HFFc6 (cell line): Measurements from ENCODE around the gene CNGB1. TPM values are rescaled to one million over a fixed set of nuclear protein-coding genes. Genes with fewer than 3 reads are reported as not detected.

ENCODE experiments used
- DNase-seq: peaks from one replicate; pipeline ENCODE4 v3.0.0-alpha.2; 2018
- H3K27ac Mint-ChIP-seq: 2 replicates; pipeline ENCODE4 v1.8.0; 2020; ENCODE audit warnings: mild to moderate bottlenecking, mixed read lengths
- H3K27me3 Mint-ChIP-seq: 2 replicates; pipeline ENCODE4 v1.8.0; 2021; ENCODE audit warnings: mild to moderate bottlenecking, moderate library complexity, mixed read lengths; ENCODE audit not compliant: insufficient read depth
- H3K36me3 Mint-ChIP-seq: 2 replicates; pipeline ENCODE4 v1.8.0; 2021; ENCODE audit warnings: low read depth, mixed read lengths
- H3K4me1 Mint-ChIP-seq: 2 replicates; pipeline ENCODE4 v1.8.0; 2020; ENCODE audit warnings: low read depth, mixed read lengths
- H3K4me3 Mint-ChIP-seq: 2 replicates; pipeline ENCODE4 v1.8.0; 2020; ENCODE audit warnings: mild to moderate bottlenecking, moderate library complexity, mixed read lengths
- H3K9me3 Mint-ChIP-seq: 2 replicates; pipeline ENCODE4 v1.8.0; 2020; ENCODE audit warnings: mild to moderate bottlenecking, mixed read lengths
- total RNA-seq, 6 experiments: library from RNA; stranded (reverse); fragmentation: NEBNext Ultra II Directional; extraction: Animal tissue kit (Norgen Biotek cat#: 25700); gene quantifications; 2 replicates in 1 of 6; 3 replicates in 5 of 6; pipeline ENCODE4 v1.2.3, GENCODE V29; 2021
- TF ChIP-seq, protein P1 (sequence below): fragments of 200-600 bp; sonication (generic); IDR thresholded peaks from 2 replicates; pipeline ENCODE4 v1.5.0; 2021; ENCODE audit warnings: antibody characterized with exemption, mild to moderate bottlenecking

CNGB1 gene
- total RNA-seq, 6 experiments from 2014 or later: 0.02 TPM; not detected in 5

DNA sequence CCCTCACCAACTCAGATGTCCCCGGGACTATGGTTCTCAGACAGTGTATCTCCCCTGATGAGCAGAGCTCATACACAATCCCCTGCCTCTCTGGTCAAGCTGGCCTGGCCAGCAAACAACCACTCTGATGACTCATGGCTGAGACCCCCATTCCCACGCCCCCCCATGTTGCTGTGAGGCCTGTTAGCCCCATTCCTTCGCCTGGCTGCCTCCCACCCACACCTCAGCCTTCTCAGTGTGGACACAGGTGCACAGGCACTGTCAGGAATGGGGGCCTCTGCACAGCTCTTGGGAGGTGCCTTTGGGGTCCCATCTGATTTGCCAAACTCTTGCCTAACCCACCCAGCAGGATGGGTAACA is 80.2 kb downstream of the CNGB1 start:
- peak overlapping the region; percentile 48; the same call in 1 of the 2 replicates for H3K27ac Mint-ChIP-seq
- H3K4me3 Mint-ChIP-seq: no peak overlapping the region
- no peak for DNase-seq
- H3K27me3 Mint-ChIP-seq: peaks cover 7% of the 10 kb centered on the region; the same call in 1 of the 2 replicates
- H3K36me3 Mint-ChIP-seq: no peaks in the 10 kb centered on the region; the same call in 1 of the 2 replicates
- TF ChIP-seq, protein P1, sequence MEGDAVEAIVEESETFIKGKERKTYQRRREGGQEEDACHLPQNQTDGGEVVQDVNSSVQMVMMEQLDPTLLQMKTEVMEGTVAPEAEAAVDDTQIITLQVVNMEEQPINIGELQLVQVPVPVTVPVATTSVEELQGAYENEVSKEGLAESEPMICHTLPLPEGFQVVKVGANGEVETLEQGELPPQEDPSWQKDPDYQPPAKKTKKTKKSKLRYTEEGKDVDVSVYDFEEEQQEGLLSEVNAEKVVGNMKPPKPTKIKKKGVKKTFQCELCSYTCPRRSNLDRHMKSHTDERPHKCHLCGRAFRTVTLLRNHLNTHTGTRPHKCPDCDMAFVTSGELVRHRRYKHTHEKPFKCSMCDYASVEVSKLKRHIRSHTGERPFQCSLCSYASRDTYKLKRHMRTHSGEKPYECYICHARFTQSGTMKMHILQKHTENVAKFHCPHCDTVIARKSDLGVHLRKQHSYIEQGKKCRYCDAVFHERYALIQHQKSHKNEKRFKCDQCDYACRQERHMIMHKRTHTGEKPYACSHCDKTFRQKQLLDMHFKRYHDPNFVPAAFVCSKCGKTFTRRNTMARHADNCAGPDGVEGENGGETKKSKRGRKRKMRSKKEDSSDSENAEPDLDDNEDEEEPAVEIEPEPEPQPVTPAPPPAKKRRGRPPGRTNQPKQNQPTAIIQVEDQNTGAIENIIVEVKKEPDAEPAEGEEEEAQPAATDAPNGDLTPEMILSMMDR: no peak
- H3K4me1 Mint-ChIP-seq: peaks cover 58% of the 10 kb centered on the region
- no peaks in the 10 kb centered on the region for H3K9me3 Mint-ChIP-seq

DNA sequence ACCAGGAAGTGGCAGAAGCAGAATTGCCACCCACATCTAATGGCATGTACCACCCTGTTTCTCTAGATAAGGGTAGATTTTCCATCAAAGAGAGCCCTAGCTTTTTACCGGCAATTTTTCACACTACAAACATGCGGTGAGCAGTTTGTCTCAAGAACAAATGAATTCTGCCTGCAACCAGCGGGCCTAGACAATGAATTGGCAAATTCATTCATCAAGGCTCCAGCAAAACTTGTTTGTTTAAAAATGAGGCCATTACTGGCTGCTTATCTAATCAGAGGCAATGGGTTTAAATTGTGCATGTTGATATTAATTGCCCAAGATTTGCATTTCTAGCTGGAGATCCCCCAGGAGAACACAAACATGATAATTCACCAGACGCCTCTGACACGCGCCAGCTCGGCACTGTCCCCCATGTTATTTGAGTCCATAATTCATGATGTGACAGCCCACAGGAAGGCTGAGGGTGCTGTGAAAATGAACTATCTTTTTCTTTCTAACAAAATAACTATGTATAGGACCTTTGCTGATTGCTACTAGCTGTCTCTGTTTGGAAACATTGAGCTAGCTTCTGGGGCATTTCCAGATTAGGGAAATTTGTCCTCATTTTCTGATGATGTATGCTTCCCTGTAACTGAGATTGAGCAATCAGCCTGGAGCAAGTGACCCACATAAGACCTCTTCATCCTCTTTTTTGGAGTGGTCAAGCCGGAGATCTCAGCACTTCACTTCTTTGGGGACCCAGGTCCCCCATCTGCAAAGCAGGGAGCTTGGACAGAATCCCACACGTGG is 80.8 kb downstream of the CNGB1 start:
- Mint-ChIP-seq H3K9me3 (no peaks in the 10 kb centered on the region), H3K27me3 (peaks cover 12% of the 10 kb centered on the region), H3K4me1 (peaks cover 54% of the 10 kb centered on the region), H3K27ac (peak overlapping the region; percentile 48; the same call in 1 of the 2 replicates), H3K36me3 (no peaks in the 10 kb centered on the region; the same call in 1 of the 2 replicates), H3K4me3 (no peak overlapping the region)
- DNase-seq: peak; percentile 7
- TF ChIP-seq, protein P1: no peak

DNA sequence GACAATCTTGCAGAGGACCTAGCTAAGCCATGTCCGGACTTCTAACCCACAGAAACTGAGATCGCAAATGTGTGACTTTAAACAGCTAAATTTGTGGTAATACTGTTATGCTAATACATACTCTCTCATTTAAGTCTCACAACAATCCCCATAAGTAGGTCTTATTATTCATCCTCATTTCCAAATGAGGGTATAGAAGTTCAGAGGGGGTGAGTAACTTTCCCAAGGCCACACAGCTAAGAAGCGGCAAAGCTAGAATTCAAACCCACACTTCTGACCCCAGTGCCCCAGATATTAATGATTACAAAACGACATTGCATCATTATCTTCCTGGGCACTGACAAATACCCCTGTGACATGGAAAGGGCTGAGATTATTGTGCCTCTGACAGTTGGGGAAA is 81.4 kb downstream of the CNGB1 start:
- no peak for DNase-seq
- H3K27me3 Mint-ChIP-seq: peaks cover 18% of the 10 kb centered on the region
- peaks cover 49% of the 10 kb centered on the region for H3K4me1 Mint-ChIP-seq
- TF ChIP-seq, protein P1: no peak
- no peaks in the 10 kb centered on the region; the same call in 1 of the 2 replicates for H3K36me3 Mint-ChIP-seq
- no peak overlapping the region for H3K4me3 Mint-ChIP-seq
- H3K27ac Mint-ChIP-seq: no peak overlapping the region
- H3K9me3 Mint-ChIP-seq: no peaks in the 10 kb centered on the region

DNA sequence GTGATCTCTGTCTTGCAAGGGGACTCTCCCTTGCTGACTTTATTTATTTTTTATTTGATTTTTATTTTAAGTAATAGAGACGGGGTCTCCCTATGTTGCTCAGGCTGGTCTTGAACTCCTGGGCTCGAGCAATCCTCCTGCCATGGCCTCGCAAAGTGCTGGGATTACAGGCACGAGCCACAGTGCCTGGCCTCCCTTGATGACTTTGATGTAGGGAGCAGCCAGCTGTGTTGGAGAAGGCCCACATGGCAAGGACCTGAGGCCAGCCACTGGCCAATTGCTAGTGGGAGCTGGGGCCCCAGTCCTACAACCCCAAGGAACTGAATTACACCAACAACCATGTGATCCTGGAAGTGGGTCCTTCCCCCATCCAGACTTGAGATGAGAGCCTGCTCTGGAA is 81.8 kb downstream of the CNGB1 start:
- TF ChIP-seq, protein P1: no peak
- DNase-seq: no peak
- Mint-ChIP-seq H3K9me3 (no peaks in the 10 kb centered on the region), H3K36me3 (no peaks in the 10 kb centered on the region; the same call in 1 of the 2 replicates), H3K4me1 (peaks cover 45% of the 10 kb centered on the region), H3K27me3 (peaks cover 21% of the 10 kb centered on the region), H3K27ac (no peak overlapping the region), H3K4me3 (no peak overlapping the region)

DNA sequence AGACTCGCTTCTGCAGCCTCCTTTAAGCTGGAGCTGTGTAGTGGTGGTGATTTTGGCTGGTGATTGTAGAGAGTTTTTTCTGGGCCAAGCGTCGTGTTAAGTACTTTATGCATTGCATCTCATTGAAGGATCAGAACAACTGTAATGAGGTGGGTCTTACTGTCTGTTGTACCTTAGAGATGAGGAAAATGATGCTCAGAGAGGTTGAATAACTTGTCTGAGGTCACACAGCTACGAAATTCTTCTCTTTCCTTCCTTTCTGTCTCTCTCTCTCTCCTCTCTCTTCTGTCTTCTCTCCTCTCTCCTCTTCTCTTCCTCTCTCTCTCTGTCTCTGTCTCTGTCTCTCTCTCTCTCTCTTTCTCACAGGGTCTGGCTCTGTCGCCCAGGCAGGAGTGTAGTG is 82.8 kb downstream of the CNGB1 start:
- TF ChIP-seq, protein P1: no peak

More for the DNA sequence above, 82.8 kb downstream of the CNGB1 start:
- H3K9me3 Mint-ChIP-seq: no peaks in the 10 kb centered on the region
- peaks cover 42% of the 10 kb centered on the region for H3K4me1 Mint-ChIP-seq
- H3K27me3 Mint-ChIP-seq: peaks cover 31% of the 10 kb centered on the region
- H3K36me3 Mint-ChIP-seq: no peaks in the 10 kb centered on the region
- H3K4me3 Mint-ChIP-seq: no peak overlapping the region
- DNase-seq: no peak
- no peak overlapping the region for H3K27ac Mint-ChIP-seq
